CD4-positive, alpha-beta memory T cell (primary cell): ENCODE data around the gene SELENOM. TPM values are rescaled to one million over a fixed set of nuclear protein-coding genes. Genes with fewer than 3 reads are reported as not detected.

ENCODE experiments used
- CTCF ChIA-PET: fragments of 350-600 bp; sonication (Branson Sonifier 250); formaldehyde crosslinking; loops from one replicate; lab custom pipeline; 2021; ENCODE audit warnings: inconsistent platforms; ENCODE audit not compliant: partially characterized antibody; lab: Charles Lee
- POLR2A ChIA-PET: fragments of 350-600 bp; sonication (Branson Sonifier 250); formaldehyde crosslinking; loops from one replicate; lab custom pipeline; 2021; ENCODE audit not compliant: partially characterized antibody; lab: Charles Lee
- DNase-seq, 5 donors: peaks; one replicate each; pipeline versions ENCODE4 v3.0.0 to v3.0.0-alpha.2; 2020 to 2022; ENCODE audit warnings: mixed read lengths in 1 of 5
- H3K27ac ChIP-seq: one replicate; pipeline ENCODE4 v1.7.0; 2013; ENCODE audit warnings: low read depth, low read length
- H3K27me3 ChIP-seq: 2 replicates; pipeline ENCODE4 v1.7.0; 2013; ENCODE audit warnings: mild to moderate bottlenecking, low read length, moderate library complexity; ENCODE audit not compliant: insufficient read depth
- H3K36me3 ChIP-seq: 2 replicates; pipeline ENCODE4 v1.7.0; 2013; ENCODE audit warnings: mild to moderate bottlenecking, low read length, moderate library complexity; ENCODE audit not compliant: insufficient read depth
- H3K4me1 ChIP-seq: 2 replicates; pipeline ENCODE4 v1.7.0; 2013; ENCODE audit warnings: mild to moderate bottlenecking, low read length, moderate library complexity; ENCODE audit not compliant: insufficient read depth
- H3K4me3 ChIP-seq, 2 donors: one replicate each; pipeline ENCODE4 v1.7.0; 2013; ENCODE audit warnings: low read length in 2 of 2, mild to moderate bottlenecking in 1 of 2
- H3K9me3 ChIP-seq, 2 donors: one replicate each; pipeline ENCODE4 v1.7.0; 2013; ENCODE audit warnings: low read length in 2 of 2, control low read depth in 1 of 2; ENCODE audit not compliant: control insufficient read depth in 1 of 2
- H3K27ac Mint-ChIP-seq, 7 donors: one replicate each; pipeline ENCODE4 v1.8.0; 2020 to 2021; ENCODE audit warnings: mixed read lengths in 7 of 7, mild to moderate bottlenecking in 6 of 7, inconsistent platforms in 3 of 7, moderate library complexity in 3 of 7
- H3K27me3 Mint-ChIP-seq, 2 donors: one replicate each; pipeline ENCODE4 v1.8.0; 2020 to 2021; ENCODE audit warnings: mixed read lengths in 2 of 2
- H3K36me3 Mint-ChIP-seq, 2 donors: one replicate each; pipeline ENCODE4 v1.8.0; 2020 to 2021; ENCODE audit warnings: mixed read lengths in 2 of 2, inconsistent platforms in 1 of 2, mild to moderate bottlenecking in 1 of 2
- H3K4me1 Mint-ChIP-seq, 4 donors: one replicate each; pipeline ENCODE4 v1.8.0; 2020 to 2021; ENCODE audit warnings: mixed read lengths in 4 of 4, mild to moderate bottlenecking in 1 of 4
- H3K4me3 Mint-ChIP-seq, 8 donors: one replicate each; pipeline ENCODE4 v1.8.0; 2020 to 2021; ENCODE audit warnings: mixed read lengths in 8 of 8, mild to moderate bottlenecking in 7 of 8, moderate library complexity in 6 of 8, inconsistent platforms in 3 of 8
- H3K9me3 Mint-ChIP-seq, 8 donors: one replicate each; pipeline ENCODE4 v1.8.0; 2020 to 2021; ENCODE audit warnings: mixed read lengths in 8 of 8, mild to moderate bottlenecking in 5 of 8, inconsistent platforms in 3 of 8, moderate library complexity in 1 of 8
- intact Hi-C: fragments of 100-400 bp; cut with micrococcal nuclease; formaldehyde crosslinking; loops from one replicate; pipeline ENCODE4 v1.15.1; 2023
- polyA plus RNA-seq, 2 donors: library from polyadenylated mRNA; unstranded; fragments of 300-500 nt; fragmentation: Illumina TruSeq; gene quantifications; one replicate each; pipeline ENCODE4 v1.2.3, GENCODE V29; 2021
- total RNA-seq, 2 experiments: library from RNA; stranded (reverse); gene quantifications; one replicate each; pipeline ENCODE4 v1.2.3, GENCODE V29; 2021

SELENOM gene
- total and polyA plus RNA-seq, 4 experiments from 2014 or later, result 64.2 to 150 (median 87.9) TPM

DNA sequence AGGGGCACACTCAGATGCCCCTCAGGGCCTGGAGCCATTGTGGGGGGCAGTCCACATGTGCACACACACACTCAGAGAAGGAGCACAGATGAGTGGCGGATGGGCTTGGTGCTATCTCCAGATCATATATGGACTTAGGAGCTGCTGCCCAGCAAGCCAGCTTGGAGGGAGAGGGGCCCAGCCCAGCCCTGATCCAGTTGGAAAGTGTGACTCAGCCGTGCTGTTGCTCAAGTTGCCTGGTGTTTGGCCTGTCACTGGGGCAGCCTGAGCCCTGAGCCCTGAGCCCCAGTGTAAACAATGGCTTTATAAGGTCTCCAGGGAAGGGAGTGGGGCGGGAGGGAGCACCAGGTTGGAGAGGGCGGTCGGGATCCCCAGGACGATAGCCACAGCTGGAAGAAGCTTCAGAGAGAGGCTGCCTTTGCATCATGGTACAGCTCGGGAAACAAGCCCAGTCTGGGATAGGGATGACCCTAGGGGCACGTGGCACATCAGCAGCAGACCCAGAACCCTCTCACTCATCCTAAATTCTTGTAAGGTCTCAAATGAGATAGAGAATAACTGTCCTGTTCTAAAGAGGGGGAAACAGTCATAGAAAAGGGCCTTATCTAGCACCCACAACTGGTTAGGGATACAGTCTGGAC, 4.8 kb downstream of the SELENOM start:
- no peaks in the 10 kb centered on the region for H3K27me3 ChIP-seq
- H3K9me3 ChIP-seq, result no peaks in the 10 kb centered on the region
- no peak overlapping the region for H3K4me3 Mint-ChIP-seq
- H3K27me3 Mint-ChIP-seq, result no peaks in the 10 kb centered on the region
- intact Hi-C loops, result no loop called here
- no peak for DNase-seq
- ChIA-PET CTCF (no interaction called here), POLR2A (no interaction called here)
- no peaks in the 10 kb centered on the region for H3K9me3 Mint-ChIP-seq
- no peaks in the 10 kb centered on the region for H3K36me3 ChIP-seq
- peaks cover 14% of the 10 kb centered on the region for H3K4me1 ChIP-seq
- no peak overlapping the region for H3K27ac ChIP-seq
- peaks cover 12 to 24% (median 18%) of the 10 kb centered on the region in 4 donors for H3K4me1 Mint-ChIP-seq
- H3K27ac Mint-ChIP-seq, result peak overlapping the region in 1 of 7 donors; percentile 62
- H3K4me3 ChIP-seq, result no peak overlapping the region
- peaks cover 0 to 1% of the 10 kb centered on the region in 2 donors for H3K36me3 Mint-ChIP-seq

DNA sequence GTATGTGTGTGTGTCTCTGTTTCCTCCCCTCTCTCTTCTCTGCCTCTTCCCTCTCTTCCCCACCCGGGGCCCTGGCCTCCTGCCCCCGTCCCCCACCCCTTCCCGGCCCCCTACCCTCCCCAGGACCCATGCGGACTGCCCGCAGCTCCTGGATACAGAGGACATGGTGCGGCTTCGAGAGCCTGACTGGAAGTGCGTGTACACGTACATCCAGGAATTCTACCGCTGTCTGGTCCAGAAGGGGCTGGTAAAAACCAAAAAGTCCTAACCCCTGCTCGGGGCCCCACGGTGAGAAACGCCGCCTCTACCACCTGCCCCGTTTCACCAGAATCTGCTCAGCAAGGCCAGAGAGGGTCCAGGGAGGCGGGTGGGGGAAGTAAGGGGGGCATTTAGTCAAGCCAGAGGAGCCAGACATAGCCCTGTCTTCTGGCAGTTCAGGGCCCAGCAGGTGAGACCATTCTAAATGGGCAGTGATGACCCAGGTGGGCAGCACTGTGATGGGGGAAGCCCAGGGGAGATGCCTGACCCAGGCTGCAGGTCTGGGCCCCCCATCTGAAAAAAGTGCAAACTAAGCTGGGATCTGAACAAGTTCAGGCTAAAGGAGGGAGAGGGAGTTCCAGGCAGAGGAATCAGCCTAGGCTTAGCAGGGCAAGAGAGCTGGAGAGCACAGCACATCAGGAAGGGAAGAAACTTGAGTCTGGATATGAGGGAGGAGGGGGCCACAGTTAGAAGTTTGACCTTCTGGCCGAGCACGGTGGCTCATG, 6.4 kb downstream of the SELENOM start:
- Histone ChIP-seq H3K27me3 (no peaks in the 10 kb centered on the region), H3K4me3 (no peak overlapping the region), H3K4me1 (peaks cover under 1% of the 10 kb centered on the region), H3K36me3 (no peaks in the 10 kb centered on the region), H3K9me3 (no peaks in the 10 kb centered on the region), H3K27ac (no peak overlapping the region)
- H3K27me3 Mint-ChIP-seq, result no peaks in the 10 kb centered on the region
- peak overlapping the region in 1 of 8 donors; percentile 53 for H3K4me3 Mint-ChIP-seq
- intact Hi-C loops, result no loop called here
- H3K9me3 Mint-ChIP-seq, result no peaks in the 10 kb centered on the region
- POLR2A ChIA-PET, result no interaction called here
- H3K4me1 Mint-ChIP-seq, result peaks cover 4 to 8% (median 5%) of the 10 kb centered on the region in 4 donors
- DNase-seq, result no peak
- H3K27ac Mint-ChIP-seq, result peak overlapping the region in 1 of 7 donors; percentile 1
- CTCF ChIA-PET, result no interaction called here
- H3K36me3 Mint-ChIP-seq, result no peaks in the 10 kb centered on the region

DNA sequence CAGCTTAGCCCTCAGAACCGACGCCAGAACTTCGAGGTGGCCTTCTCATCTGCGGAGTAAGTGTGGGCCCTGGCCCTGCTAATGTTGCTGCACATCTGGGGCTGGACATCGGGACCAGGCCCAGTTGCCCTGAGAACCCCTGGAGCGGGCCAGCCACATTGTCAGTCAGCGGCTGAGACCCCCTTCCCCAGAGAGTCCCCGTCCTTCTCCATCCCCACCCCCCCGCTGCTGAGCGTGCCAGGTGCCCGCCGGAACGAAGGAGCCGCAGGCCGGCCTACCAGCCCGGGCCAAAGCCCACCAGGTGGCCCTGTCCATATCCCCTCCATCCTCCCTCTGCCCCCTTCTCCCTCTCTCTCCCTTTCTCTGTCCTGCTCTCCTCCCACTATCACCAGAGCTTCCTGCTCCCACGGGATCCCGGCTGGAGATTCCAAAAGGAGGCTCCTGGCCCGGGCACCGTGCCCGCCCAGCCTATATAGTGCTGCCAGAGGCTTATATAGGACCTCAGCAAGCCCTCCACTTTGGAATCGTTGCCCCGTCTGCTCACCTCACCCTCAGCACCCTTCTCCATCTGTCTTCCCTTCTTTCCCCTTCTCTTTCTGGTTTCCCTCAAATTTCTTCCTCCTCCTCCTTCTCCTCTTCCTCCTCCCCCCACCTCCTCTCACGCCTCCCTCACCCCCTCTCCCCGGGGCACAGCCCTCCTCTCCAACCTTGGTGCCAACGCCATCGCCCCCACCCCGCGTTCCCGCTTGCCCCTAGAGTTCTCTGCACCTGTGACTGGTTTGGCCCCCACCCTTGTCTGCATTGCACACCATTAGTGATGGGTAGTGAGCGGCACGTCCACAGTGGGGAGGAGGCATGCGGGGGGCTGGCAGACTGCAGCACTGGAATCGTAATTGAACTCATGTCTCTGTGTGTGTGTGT, 7.3 kb downstream of the SELENOM start:
- Histone ChIP-seq H3K4me1 (no peaks in the 10 kb centered on the region), H3K36me3 (no peaks in the 10 kb centered on the region), H3K27me3 (no peaks in the 10 kb centered on the region), H3K4me3 (no peak overlapping the region), H3K9me3 (no peaks in the 10 kb centered on the region), H3K27ac (no peak overlapping the region)
- Mint-ChIP-seq H3K4me1 (peaks cover 0 to 5% (median 0%) of the 10 kb centered on the region in 4 donors), H3K9me3 (no peaks in the 10 kb centered on the region), H3K27ac (peak overlapping the region in 1 of 7 donors; percentile 81), H3K4me3 (no peak overlapping the region), H3K27me3 (no peaks in the 10 kb centered on the region), H3K36me3 (no peaks in the 10 kb centered on the region)
- ChIA-PET CTCF (no interaction called here), POLR2A (no interaction called here)
- intact Hi-C loops, result no loop called here
- no peak for DNase-seq

DNA sequence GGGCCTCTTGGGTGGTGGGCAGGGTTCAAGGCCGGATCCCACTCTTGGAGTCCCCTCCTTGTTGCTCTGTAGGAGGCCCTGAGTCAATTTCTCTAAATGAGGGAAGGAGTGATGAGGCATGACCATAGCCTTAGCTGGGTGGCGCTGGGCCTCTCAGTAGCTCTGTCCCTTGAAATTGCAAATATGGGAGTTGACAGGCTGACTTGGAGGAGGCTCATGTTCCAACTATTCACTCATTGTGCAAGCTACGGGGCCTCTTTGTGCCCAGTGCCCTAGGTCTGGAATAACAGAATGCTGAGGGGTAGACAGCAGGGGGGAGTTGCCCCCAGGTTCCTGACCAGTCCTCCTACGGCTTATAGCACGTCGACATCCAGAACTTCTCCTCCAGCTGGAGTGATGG, 8.0 kb downstream of the SELENOM start:
- Histone ChIP-seq H3K9me3 (no peaks in the 10 kb centered on the region), H3K4me3 (no peak overlapping the region), H3K4me1 (no peaks in the 10 kb centered on the region), H3K27me3 (no peaks in the 10 kb centered on the region), H3K36me3 (no peaks in the 10 kb centered on the region), H3K27ac (no peak overlapping the region)
- Mint-ChIP-seq H3K4me1 (peaks cover 0 to 5% (median 0%) of the 10 kb centered on the region in 4 donors), H3K4me3 (no peak overlapping the region), H3K9me3 (no peaks in the 10 kb centered on the region), H3K27me3 (no peaks in the 10 kb centered on the region), H3K27ac (no peak overlapping the region), H3K36me3 (no peaks in the 10 kb centered on the region)
- intact Hi-C loops, result no loop called here
- POLR2A ChIA-PET, result no interaction called here
- no peak for DNase-seq
- CTCF ChIA-PET, result no interaction called here

DNA sequence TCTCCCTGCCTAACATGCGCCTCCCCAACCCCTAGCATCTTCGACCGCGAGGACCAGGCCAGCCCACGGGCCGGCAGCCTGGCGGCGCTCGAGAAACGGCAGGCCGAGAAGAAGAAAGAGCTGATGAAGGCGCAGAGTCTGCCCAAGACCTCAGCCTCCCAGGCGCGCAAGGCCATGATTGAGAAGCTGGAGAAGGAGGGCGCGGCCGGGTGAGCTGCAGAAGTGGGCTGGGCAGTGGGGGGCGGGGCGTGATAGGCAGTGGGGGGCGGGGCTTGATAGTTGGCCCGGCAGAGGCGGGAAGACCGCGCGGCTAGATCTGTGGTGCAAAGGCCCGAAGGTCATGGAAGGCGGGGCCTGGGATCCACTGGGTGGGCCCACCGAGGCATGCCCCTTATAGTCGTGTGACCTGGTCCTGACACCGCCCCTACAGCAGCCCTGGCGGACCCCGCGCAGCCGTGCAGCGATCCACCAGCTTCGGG, 8.7 kb downstream of the SELENOM start:
- Histone ChIP-seq H3K9me3 (no peaks in the 10 kb centered on the region), H3K4me3 (no peak overlapping the region), H3K4me1 (no peaks in the 10 kb centered on the region), H3K27me3 (no peaks in the 10 kb centered on the region), H3K36me3 (no peaks in the 10 kb centered on the region), H3K27ac (no peak overlapping the region)
- Mint-ChIP-seq H3K4me1 (peaks cover 0 to 4% (median 0%) of the 10 kb centered on the region in 4 donors), H3K27me3 (no peaks in the 10 kb centered on the region), H3K27ac (no peak overlapping the region), H3K9me3 (no peaks in the 10 kb centered on the region), H3K36me3 (no peaks in the 10 kb centered on the region), H3K4me3 (no peak overlapping the region)
- CTCF ChIA-PET, result no interaction called here
- no peak for DNase-seq
- POLR2A ChIA-PET, result no interaction called here
- intact Hi-C loops, result no loop called here

DNA sequence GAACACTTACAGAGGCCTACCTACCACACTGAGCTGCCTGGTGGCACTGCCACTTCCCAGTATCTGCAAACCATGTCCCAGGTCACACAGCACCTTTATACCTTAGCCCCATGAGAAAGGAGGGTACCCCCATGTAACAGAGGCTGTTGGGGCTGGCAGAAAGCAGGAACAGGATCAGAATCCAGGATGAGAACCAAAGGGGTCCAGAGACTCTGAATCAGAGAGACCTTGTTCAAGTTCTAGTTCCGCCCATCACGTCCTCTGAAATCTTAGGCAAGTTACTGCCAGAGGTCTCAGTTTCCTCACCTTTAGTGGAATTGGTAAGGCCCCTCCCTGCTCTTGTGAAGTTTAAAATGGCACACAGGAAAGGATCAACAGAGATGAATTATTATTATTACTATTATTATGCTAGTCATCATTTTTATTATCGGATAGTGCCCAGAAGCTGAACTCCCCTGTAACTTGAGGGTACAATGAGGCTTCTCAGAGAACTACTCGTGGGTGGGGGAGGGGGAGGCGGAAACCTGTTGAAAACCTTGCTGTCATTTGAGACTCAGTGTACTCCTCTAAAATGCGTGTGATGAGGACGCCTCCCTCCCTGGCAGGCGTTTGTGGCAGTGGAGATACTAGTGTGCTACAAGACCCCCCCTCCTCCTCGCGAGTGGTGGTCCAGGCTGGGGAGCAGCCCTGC, 9.3 kb downstream of the SELENOM start:
- intact Hi-C loops, result no loop called here
- Mint-ChIP-seq H3K9me3 (no peaks in the 10 kb centered on the region), H3K27me3 (no peaks in the 10 kb centered on the region), H3K27ac (peak overlapping the region in 1 of 7 donors; percentile 24), H3K36me3 (no peaks in the 10 kb centered on the region), H3K4me3 (no peak overlapping the region), H3K4me1 (no peaks in the 10 kb centered on the region)
- no peak for DNase-seq
- Histone ChIP-seq H3K27me3 (no peaks in the 10 kb centered on the region), H3K36me3 (no peaks in the 10 kb centered on the region), H3K27ac (no peak overlapping the region), H3K4me3 (no peak overlapping the region), H3K4me1 (no peaks in the 10 kb centered on the region), H3K9me3 (no peaks in the 10 kb centered on the region)
- POLR2A ChIA-PET, result no interaction called here
- CTCF ChIA-PET, result no interaction called here
